Hepatocyte (in vitro differentiated cells): Measurements from ENCODE around the gene SPDEF.

ENCODE experiments used
- CTCF ChIP-seq: fragments of 200-600 bp; sonication (generic); IDR thresholded peaks from 2 replicates; pipeline ENCODE4 v1.5.1; 2016; ENCODE audit warnings: antibody characterized with exemption, mild to moderate bottlenecking; ENCODE audit not compliant: poor library complexity
- EZH2 ChIP-seq: fragments of 200-600 bp; sonication (generic); IDR thresholded peaks from 2 replicates; pipeline ENCODE4 v1.6.1; 2016; ENCODE audit warnings: antibody characterized with exemption, mild to moderate bottlenecking, borderline replicate concordance

- no peak for TF ChIP-seq CTCF
- TF ChIP-seq EZH2: no peak
Measured at GRCh38 chr6:34521463-34522285, 34.5 kb downstream of the SPDEF start.
